GM23248 (cell line): Measurements from ENCODE around the gene COA6. TPM values are rescaled to one million over a fixed set of nuclear protein-coding genes. Genes with fewer than 3 reads are reported as not detected.

ENCODE experiments used
- DNase-seq: peaks from one replicate; pipeline ENCODE4 v3.0.0-alpha.2; 2015
- H2AFZ ChIP-seq: fragments of 200-600 bp; sonication (generic); 2 replicates; pipeline ENCODE4 v1.6.1; 2016; ENCODE audit warnings: antibody characterized with exemption
- H3F3A ChIP-seq: fragments of 200-600 bp; sonication (generic); 2 replicates; pipeline ENCODE4 v1.6.1; 2016; ENCODE audit warnings: mild to moderate bottlenecking, antibody characterized with exemption, mixed run types; ENCODE audit not compliant: insufficient read depth
- H3K27ac ChIP-seq: fragments of 200-600 bp; sonication (generic); 2 replicates; pipeline ENCODE4 v1.5.1; 2016; ENCODE audit warnings: mild to moderate bottlenecking
- H3K27me3 ChIP-seq: fragments of 200-600 bp; sonication (generic); replicated peaks from 2 replicates; pipeline ENCODE4 v1.6.1; 2016; ENCODE audit warnings: mild to moderate bottlenecking; ENCODE audit not compliant: insufficient read depth
- H3K36me3 ChIP-seq: fragments of 200-600 bp; sonication (generic); 2 replicates; pipeline ENCODE4 v1.6.1; 2016; ENCODE audit warnings: low read depth, mild to moderate bottlenecking
- H3K4me1 ChIP-seq: fragments of 200-600 bp; sonication (generic); 2 replicates; pipeline ENCODE4 v1.6.1; 2016; ENCODE audit warnings: mild to moderate bottlenecking; ENCODE audit not compliant: insufficient read depth
- H3K4me2 ChIP-seq: fragments of 200-600 bp; sonication (generic); one replicate; pipeline ENCODE4 v1.6.1; 2016; ENCODE audit warnings: mild to moderate bottlenecking; ENCODE audit not compliant: unreplicated experiment
- H3K4me3 ChIP-seq: fragments of 200-600 bp; sonication (generic); 2 replicates; pipeline ENCODE4 v1.5.1; 2016; ENCODE audit warnings: mild to moderate bottlenecking
- H3K79me2 ChIP-seq: fragments of 200-600 bp; sonication (generic); 2 replicates; pipeline ENCODE4 v1.6.1; 2016; ENCODE audit warnings: mild to moderate bottlenecking; ENCODE audit not compliant: insufficient read depth
- H3K9ac ChIP-seq: fragments of 200-600 bp; sonication (generic); 2 replicates; pipeline ENCODE4 v1.6.1; 2016; ENCODE audit warnings: mild to moderate bottlenecking
- H3K9me2 ChIP-seq: fragments of 200-600 bp; sonication (generic); 2 replicates; pipeline ENCODE4 v1.6.1; 2016; ENCODE audit warnings: mixed run types, mild to moderate bottlenecking, moderate library complexity; ENCODE audit not compliant: insufficient read depth
- H3K9me3 ChIP-seq: fragments of 200-600 bp; sonication (generic); one replicate; pipeline ENCODE4 v1.6.1; 2017; ENCODE audit warnings: low read depth
- H4K20me1 ChIP-seq: fragments of 200-600 bp; sonication (generic); 2 replicates; pipeline ENCODE4 v1.6.0; 2016; ENCODE audit not compliant: insufficient read depth
- EZH2 ChIP-seq: fragments of 200-600 bp; sonication (generic); IDR thresholded peaks from 2 replicates; pipeline ENCODE4 v1.6.1; 2018; ENCODE audit warnings: antibody characterized with exemption, mild to moderate bottlenecking; ENCODE audit not compliant: insufficient read depth, poor library complexity, severe bottlenecking
- EZH2phosphoT487 ChIP-seq: fragments of 200-600 bp; sonication (generic); IDR thresholded peaks from 2 replicates; pipeline ENCODE4 v1.6.1; 2018; ENCODE audit warnings: antibody characterized with exemption, moderate library complexity, mild to moderate bottlenecking, low read depth; ENCODE audit not compliant: insufficient read depth
- WGBS, 2 experiments: methylation state at CpG; one replicate each; pipeline ENCODE4 v1.1.6; 2015 to 2017; ENCODE audit warnings: low lambda C conversion rate in 2 of 2, low coverage in 1 of 2; ENCODE audit errors: missing lambda C conversion rate in 2 of 2; 5-methylcytosine and 5-hydroxymethylcytosine counted together
- in situ Hi-C: fragments of 300-500 bp; cut with MboI; formaldehyde crosslinking; loops from 2 replicates; pipeline ENCODE4 v1.15.0; 2020
- polyA plus RNA-seq: library from polyadenylated mRNA; unstranded; fragments of >200 nt; fragmentation: Nextera tagmentation; extraction: Ambion mirVana; gene quantifications from 2 replicates; pipeline ENCODE4 v1.2.1, GENCODE V29; 2016
- total RNA-seq: library from RNA; depleted of rRNA; stranded (reverse); fragments of >200 nt; shearing (Covaris generic); gene quantifications from 2 replicates; pipeline ENCODE4 v1.2.3, GENCODE V29; 2014

Gene COA6
- total and polyA plus RNA-seq, 2 experiments from 2014 or later = 28.3 to 52.2 TPM

- Histone ChIP-seq H3F3A (no peaks in the 10 kb centered on the region), H3K27ac (no peak overlapping the region), H3K4me1 (0 out of 2 replicates have a peak, but pooled peaks cover 3% of the 10 kb centered on the region), H3K9ac (no peak overlapping the region), H2AFZ (no peak overlapping the region), H4K20me1 (no peaks in the 10 kb centered on the region), H3K9me3 (peaks cover 5% of the 10 kb centered on the region), H3K9me2 (no peaks in the 10 kb centered on the region), H3K79me2 (no peaks in the 10 kb centered on the region), H3K27me3 (no peaks in the 10 kb centered on the region), H3K4me2 (no peak overlapping the region), H3K36me3 (no peaks in the 10 kb centered on the region), H3K4me3 (no peak overlapping the region)
- no peak for DNase-seq
- no peak for TF ChIP-seq EZH2phosphoT487
- no peak for TF ChIP-seq EZH2
- in situ Hi-C loops = no loop called here
- WGBS, 2 experiments = 26 to 31% methylated on average over 2 of the region's 2 CpGs
Measured at GRCh38 chr1:234336359-234336758, 36.9 kb upstream of the COA6 start.

GRCh38 chr1:234337233-234337632 lies 36.0 kb upstream of the COA6 start:
- Histone ChIP-seq H2AFZ (no peak overlapping the region), H3K79me2 (no peaks in the 10 kb centered on the region), H4K20me1 (no peaks in the 10 kb centered on the region), H3K9ac (no peak overlapping the region), H3K36me3 (no peaks in the 10 kb centered on the region), H3K9me3 (peaks cover 5% of the 10 kb centered on the region), H3K27me3 (no peaks in the 10 kb centered on the region), H3K4me2 (no peak overlapping the region), H3K9me2 (no peaks in the 10 kb centered on the region), H3K4me3 (no peak overlapping the region), H3K27ac (no peak overlapping the region), H3K4me1 (no peaks in the 10 kb centered on the region), H3F3A (no peaks in the 10 kb centered on the region)
- in situ Hi-C loops = no loop called here
- no peak for DNase-seq
- 58 to 77% methylated on average over 1 of the region's 1 CpG for WGBS, 2 experiments
- TF ChIP-seq EZH2 = no peak
- no peak for TF ChIP-seq EZH2phosphoT487

GRCh38 chr1:234340528-234340927 lies 32.7 kb upstream of the COA6 start:
- no peaks in the 10 kb centered on the region for H3K36me3 ChIP-seq
- in situ Hi-C loops = no loop called here
- no peak overlapping the region for H3K4me3 ChIP-seq
- TF ChIP-seq EZH2 (no peak), EZH2phosphoT487 (no peak)
- WGBS, 2 experiments = 31 to 32% methylated on average over 2 of the region's 2 CpGs
- peaks cover 5% of the 10 kb centered on the region for H3K9me3 ChIP-seq
- no peak overlapping the region for H3K4me2 ChIP-seq
- H3K9ac ChIP-seq = no peak overlapping the region
- no peaks in the 10 kb centered on the region for H3K4me1 ChIP-seq
- H3K9me2 ChIP-seq = no peaks in the 10 kb centered on the region
- no peak overlapping the region for H2AFZ ChIP-seq
- no peak for DNase-seq
- no peak overlapping the region for H3K27ac ChIP-seq
- no peaks in the 10 kb centered on the region for H3K79me2 ChIP-seq
- H4K20me1 ChIP-seq = no peaks in the 10 kb centered on the region
- H3F3A ChIP-seq = no peaks in the 10 kb centered on the region
- H3K27me3 ChIP-seq = no peaks in the 10 kb centered on the region

GRCh38 chr1:234342774-234343173 lies 30.5 kb upstream of the COA6 start:
- no peak overlapping the region for H2AFZ ChIP-seq
- DNase-seq = no peak
- no peak overlapping the region for H3K9ac ChIP-seq
- no peak overlapping the region for H3K4me3 ChIP-seq
- no peak for TF ChIP-seq EZH2
- TF ChIP-seq EZH2phosphoT487 = no peak
- no peaks in the 10 kb centered on the region for H3K36me3 ChIP-seq
- no peaks in the 10 kb centered on the region for H3K9me3 ChIP-seq
- no peaks in the 10 kb centered on the region for H3K9me2 ChIP-seq
- H3K79me2 ChIP-seq = no peaks in the 10 kb centered on the region
- no peaks in the 10 kb centered on the region for H3F3A ChIP-seq
- H3K4me1 ChIP-seq = no peaks in the 10 kb centered on the region
- WGBS, 2 experiments = 50 to 54% methylated on average over 5 of the region's 5 CpGs
- H3K4me2 ChIP-seq = no peak overlapping the region
- H4K20me1 ChIP-seq = no peaks in the 10 kb centered on the region
- H3K27ac ChIP-seq = no peak overlapping the region
- in situ Hi-C loops = no loop called here
- no peaks in the 10 kb centered on the region for H3K27me3 ChIP-seq

- no peak overlapping the region for H3K9ac ChIP-seq
- no peak overlapping the region for H3K4me2 ChIP-seq
- no peaks in the 10 kb centered on the region for H3K9me2 ChIP-seq
- H3K9me3 ChIP-seq = no peaks in the 10 kb centered on the region
- H3K4me3 ChIP-seq = no peak overlapping the region
- no peaks in the 10 kb centered on the region for H3F3A ChIP-seq
- no peak for TF ChIP-seq EZH2phosphoT487
- TF ChIP-seq EZH2 = no peak
- H4K20me1 ChIP-seq = no peaks in the 10 kb centered on the region
- H3K4me1 ChIP-seq = no peaks in the 10 kb centered on the region
- no peaks in the 10 kb centered on the region for H3K36me3 ChIP-seq
- H2AFZ ChIP-seq = no peak overlapping the region
- 38 to 75% methylated on average over 1 of the region's 1 CpG for WGBS, 2 experiments
- in situ Hi-C loops = no loop called here
- no peak overlapping the region for H3K27ac ChIP-seq
- H3K79me2 ChIP-seq = no peaks in the 10 kb centered on the region
- DNase-seq = no peak
- no peaks in the 10 kb centered on the region for H3K27me3 ChIP-seq
Measured at GRCh38 chr1:234345237-234345636, 28.0 kb upstream of the COA6 start.
